ENCODE measurements around the gene OR1E1. TPM values are rescaled to one million over a fixed set of nuclear protein-coding genes. Genes with fewer than 3 reads are reported as not detected.
"Not testable (repeated sequence)": the region's sequence is repeated elsewhere in the genome, so short reads cannot be mapped to it uniquely, and the experiment has no call there.

Gene OR1E1
- total RNA-seq, result not detected
- long read RNA-seq, result 0 reads

GRCh38 chr17:3398310-3398709 lies at the start of gene OR1E1:
Gene OR1E1 (minus strand): TSS chr17:3398410. CDS start chr17:3398410, 0 bp downstream.
- DNase-seq (ENCODE audit: low spot score), result no peak

GRCh38 chr17:3447625-3448024 lies 49.4 kb upstream of the OR1E1 start:
- DNase-seq (ENCODE audit: low spot score), result no peak

- no peak for DNase-seq (ENCODE audit: low spot score)
These were observed 42.2 kb upstream of the OR1E1 start for GRCh38 chr17:3440451-3440850.

GRCh38 chr17:3438368-3438767 lies 40.2 kb upstream of the OR1E1 start:
- DNase-seq (ENCODE audit: low spot score), result no peak

GRCh38 chr17:3433741-3434140 lies 35.5 kb upstream of the OR1E1 start, which contains the start of gene OR1E2:
Gene OR1E2 (minus strand): TSS chr17:3433841. CDS start chr17:3433841, 0 bp downstream.
- no peak for DNase-seq (ENCODE audit: low spot score)

GRCh38 chr17:3433215-3433614 lies 35.0 kb upstream of the OR1E1 start:
- not testable (repeated sequence) for DNase-seq (ENCODE audit: low spot score)

GRCh38 chr17:3418222-3418621 lies 20.0 kb upstream of the OR1E1 start:
- DNase-seq (ENCODE audit: low spot score), result no peak

- DNase-seq (ENCODE audit: low spot score), result no peak
These were observed 17.4 kb upstream of the OR1E1 start for GRCh38 chr17:3415610-3416009.

GRCh38 chr17:3412216-3412615 lies 14.0 kb upstream of the OR1E1 start:
- not testable (repeated sequence) for DNase-seq (ENCODE audit: low spot score)

- no peak for DNase-seq (ENCODE audit: low spot score)
These were observed 12.9 kb upstream of the OR1E1 start, which contains the start of gene OR3A3 for GRCh38 chr17:3411070-3411469. Gene OR3A3 (plus strand): TSS chr17:3411370.

- DNase-seq (ENCODE audit: low spot score), result not testable (repeated sequence)
These were observed 5.6 kb upstream of the OR1E1 start for GRCh38 chr17:3403856-3404255.

- no peak for DNase-seq (ENCODE audit: low spot score)
These were observed 3.6 kb upstream of the OR1E1 start for GRCh38 chr17:3401786-3402185.

- DNase-seq (ENCODE audit: low spot score), result no peak
These were observed 1.8 kb upstream of the OR1E1 start for GRCh38 chr17:3400055-3400454.

- DNase-seq (ENCODE audit: low spot score), result not testable (repeated sequence)
These were observed 409 bp downstream of the OR1E1 start for GRCh38 chr17:3397801-3398200.

GRCh38 chr17:3389791-3390190 lies 8.4 kb downstream of the OR1E1 start:
- no peak for DNase-seq (ENCODE audit: low spot score)

GRCh38 chr17:3385869-3386816 lies 12.1 kb downstream of the OR1E1 start, which contains the start of gene OR3A2:
Gene OR3A2 (minus strand): TSS chr17:3386308.
- no peak for DNase-seq (ENCODE audit: low spot score)

- no peak for DNase-seq (ENCODE audit: low spot score)
These were observed 16.3 kb downstream of the OR1E1 start for GRCh38 chr17:3381957-3382356.

GRCh38 chr17:3378321-3378720 lies 19.9 kb downstream of the OR1E1 start:
- DNase-seq (ENCODE audit: low spot score), result no peak

GRCh38 chr17:3371167-3371566 lies 27.0 kb downstream of the OR1E1 start:
- not testable (repeated sequence) for DNase-seq (ENCODE audit: low spot score)
